ENCODE data around the gene SNX27.

GRCh38 chr1:151610142-151610541 lies 1.7 kb upstream of the SNX27 start:
- TF ChIP-seq POLR2AphosphoS5 (IDR thresholded peaks at IDR 0.05; ENCODE audit: low read depth, low read length) (no peak), REST (IDR thresholded peaks at IDR 0.05; ENCODE audit: insufficient read depth in 1 of 2, low read depth in 2 of 2, low read length in 2 of 2) (no peak), TAF1 (IDR thresholded peaks at IDR 0.05; ENCODE audit: borderline replicate concordance, insufficient read depth, low read length) (no peak), SIN3A (IDR thresholded peaks at IDR 0.05; ENCODE audit: borderline replicate concordance, insufficient read depth, low read length) (no peak)
